WTC11 (cell line): ENCODE data around the gene PIGU.

Experiments used
- CREM ChIP-seq: sonication (generic); formaldehyde crosslinking; IDR thresholded peaks from 2 replicates; pipeline ENCODE4 v1.8.1; 2022; ENCODE audit warnings: mild to moderate bottlenecking, missing genetic modification reagents, moderate library complexity
- CTCF ChIP-seq: fragments of 200-600 bp; IDR thresholded peaks from 2 replicates; pipeline ENCODE4 v1.8.0; 2022; ENCODE audit warnings: antibody characterized with exemption
- MAX ChIP-seq: sonication (generic); formaldehyde crosslinking; IDR thresholded peaks from 2 replicates; pipeline ENCODE4 v1.8.0; 2022; ENCODE audit warnings: mild to moderate bottlenecking, missing genetic modification reagents
- MLX ChIP-seq: sonication (generic); formaldehyde crosslinking; IDR thresholded peaks from 2 replicates; pipeline ENCODE4 v1.8.1; 2023; ENCODE audit warnings: mild to moderate bottlenecking, missing genetic modification reagents, moderate library complexity
- STAT6 ChIP-seq: sonication (generic); formaldehyde crosslinking; conservative IDR thresholded peaks from 2 replicates; pipeline ENCODE4 v1.8.1; 2023; ENCODE audit warnings: mild to moderate bottlenecking, low read depth, missing genetic modification reagents, moderate library complexity
- USF1 ChIP-seq: sonication (generic); formaldehyde crosslinking; IDR thresholded peaks from 2 replicates; pipeline ENCODE4 v1.8.0; 2022; ENCODE audit warnings: mild to moderate bottlenecking, missing genetic modification reagents
- ZNF317 ChIP-seq: sonication (generic); formaldehyde crosslinking; IDR thresholded peaks from 2 replicates; pipeline ENCODE4 v1.8.1; 2023; ENCODE audit warnings: low read depth, mild to moderate bottlenecking, moderate library complexity, missing genetic modification reagents, borderline replicate concordance
- ZSCAN18 ChIP-seq: fragments of 250-450 bp; sonication (Bioruptor Pico); IDR thresholded peaks from 2 replicates; pipeline ENCODE4 v2.1.2; 2022; ENCODE audit warnings: mild to moderate bottlenecking, moderate library complexity

GRCh38 chr20:34539756-34540155 lies 137.1 kb downstream of the PIGU start:
- TF ChIP-seq MAX (CRISPR knock-in tag) (no peak), ZNF317 (CRISPR knock-in tag) (no peak), CTCF (no peak), ZSCAN18 (CRISPR knock-in tag) (no peak), MLX (CRISPR knock-in tag) (no peak), CREM (CRISPR knock-in tag) (no peak), USF1 (CRISPR knock-in tag) (no peak), STAT6 (CRISPR knock-in tag) (no peak)
